DND-41 (cell line): Measurements from ENCODE around the gene TEAD1.

ENCODE experiments used
- ATAC-seq: fragments of 200-7000 bp; cut with Tn5 transposase; 3 replicates; pipeline ENCODE4 v1.9.1; 2021; ENCODE audit warnings: low read depth; ENCODE audit not compliant: insufficient read depth
- DNase-seq: peaks from one replicate; pipeline ENCODE4 v3.0.0-alpha.2; 2020
- H2AFZ ChIP-seq: 2 replicates; pipeline ENCODE4 v1.6.0; 2012; ENCODE audit warnings: low read depth, low read length
- H3K27ac ChIP-seq: 2 replicates; pipeline ENCODE4 v1.5.1; 2012; ENCODE audit warnings: low read length, inconsistent platforms
- H3K27me3 ChIP-seq: fragments of 200-600 bp; sonication (generic); 2 replicates; pipeline ENCODE4 v1.6.0; 2012; ENCODE audit warnings: low read length, mild to moderate bottlenecking, inconsistent platforms; ENCODE audit not compliant: insufficient read depth, poor library complexity
- H3K36me3 ChIP-seq: 2 replicates; pipeline ENCODE4 v1.5.1; 2012; ENCODE audit warnings: low read length, inconsistent platforms; ENCODE audit not compliant: insufficient read depth
- H3K4me1 ChIP-seq: 2 replicates; pipeline ENCODE4 v1.5.1; 2012; ENCODE audit warnings: mild to moderate bottlenecking, low read length; ENCODE audit not compliant: insufficient read depth
- H3K4me2 ChIP-seq: 2 replicates; pipeline ENCODE4 v1.6.0; 2012; ENCODE audit warnings: mild to moderate bottlenecking, moderate library complexity, low read length, inconsistent platforms; ENCODE audit not compliant: insufficient read depth
- H3K4me3 ChIP-seq, 2 experiments: fragments of 200-600 bp in 1 of 2; shearing (Covaris generic) in 1 of 2; 2 replicates each; pipeline ENCODE4 v1.5.1; 2012 to 2016; ENCODE audit warnings: inconsistent platforms in 2 of 2, low read length in 2 of 2, mild to moderate bottlenecking in 2 of 2, low read depth in 1 of 2, moderate library complexity in 1 of 2
- H3K79me2 ChIP-seq: 2 replicates; pipeline ENCODE4 v1.6.0; 2012; ENCODE audit warnings: low read length, inconsistent platforms; ENCODE audit not compliant: insufficient read depth
- H3K9ac ChIP-seq: 2 replicates; pipeline ENCODE4 v1.6.0; 2012; ENCODE audit warnings: low read depth, mild to moderate bottlenecking, inconsistent platforms, low read length, moderate library complexity
- H3K9me3 ChIP-seq: 2 replicates; pipeline ENCODE4 v1.5.1; 2012; ENCODE audit warnings: low read length, moderate library complexity, mild to moderate bottlenecking, inconsistent platforms; ENCODE audit not compliant: insufficient read depth, severe bottlenecking
- H4K20me1 ChIP-seq: 2 replicates; pipeline ENCODE4 v1.6.0; 2012; ENCODE audit warnings: low read length; ENCODE audit not compliant: insufficient read depth
- EZH2 ChIP-seq: IDR thresholded peaks from 3 replicates; pipeline ENCODE4 v1.6.1; 2012; ENCODE audit warnings: borderline replicate concordance, low read depth, mild to moderate bottlenecking, moderate library complexity, low read length, inconsistent platforms; ENCODE audit not compliant: severe bottlenecking
- TF ChIP-seq, protein P1 (sequence below): IDR thresholded peaks from 2 replicates; pipeline ENCODE4 v1.5.1; 2012; ENCODE audit warnings: borderline replicate concordance, low read length, moderate library complexity, mild to moderate bottlenecking; ENCODE audit not compliant: poor library complexity, severe bottlenecking; ENCODE audit errors: extremely low read depth

Gene TEAD1

GRCh38 chr11:12786891-12787290, 112.7 kb downstream of the TEAD1 start:
- ATAC-seq (no peak), DNase-seq (no peak)
- Histone ChIP-seq H3K4me3 (no peak overlapping the region), H3K27me3 (peaks cover 11% of the 10 kb centered on the region), H3K4me1 (no peaks in the 10 kb centered on the region), H3K4me2 (no peak overlapping the region), H3K27ac (no peak overlapping the region), H2AFZ (no peak overlapping the region), H3K9me3 (no peaks in the 10 kb centered on the region), H3K79me2 (no peaks in the 10 kb centered on the region), H3K9ac (no peak overlapping the region), H4K20me1 (no peaks in the 10 kb centered on the region), H3K36me3 (no peaks in the 10 kb centered on the region)
- no peak for TF ChIP-seq EZH2
- TF ChIP-seq, protein P1, sequence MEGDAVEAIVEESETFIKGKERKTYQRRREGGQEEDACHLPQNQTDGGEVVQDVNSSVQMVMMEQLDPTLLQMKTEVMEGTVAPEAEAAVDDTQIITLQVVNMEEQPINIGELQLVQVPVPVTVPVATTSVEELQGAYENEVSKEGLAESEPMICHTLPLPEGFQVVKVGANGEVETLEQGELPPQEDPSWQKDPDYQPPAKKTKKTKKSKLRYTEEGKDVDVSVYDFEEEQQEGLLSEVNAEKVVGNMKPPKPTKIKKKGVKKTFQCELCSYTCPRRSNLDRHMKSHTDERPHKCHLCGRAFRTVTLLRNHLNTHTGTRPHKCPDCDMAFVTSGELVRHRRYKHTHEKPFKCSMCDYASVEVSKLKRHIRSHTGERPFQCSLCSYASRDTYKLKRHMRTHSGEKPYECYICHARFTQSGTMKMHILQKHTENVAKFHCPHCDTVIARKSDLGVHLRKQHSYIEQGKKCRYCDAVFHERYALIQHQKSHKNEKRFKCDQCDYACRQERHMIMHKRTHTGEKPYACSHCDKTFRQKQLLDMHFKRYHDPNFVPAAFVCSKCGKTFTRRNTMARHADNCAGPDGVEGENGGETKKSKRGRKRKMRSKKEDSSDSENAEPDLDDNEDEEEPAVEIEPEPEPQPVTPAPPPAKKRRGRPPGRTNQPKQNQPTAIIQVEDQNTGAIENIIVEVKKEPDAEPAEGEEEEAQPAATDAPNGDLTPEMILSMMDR: no peak

DNA sequence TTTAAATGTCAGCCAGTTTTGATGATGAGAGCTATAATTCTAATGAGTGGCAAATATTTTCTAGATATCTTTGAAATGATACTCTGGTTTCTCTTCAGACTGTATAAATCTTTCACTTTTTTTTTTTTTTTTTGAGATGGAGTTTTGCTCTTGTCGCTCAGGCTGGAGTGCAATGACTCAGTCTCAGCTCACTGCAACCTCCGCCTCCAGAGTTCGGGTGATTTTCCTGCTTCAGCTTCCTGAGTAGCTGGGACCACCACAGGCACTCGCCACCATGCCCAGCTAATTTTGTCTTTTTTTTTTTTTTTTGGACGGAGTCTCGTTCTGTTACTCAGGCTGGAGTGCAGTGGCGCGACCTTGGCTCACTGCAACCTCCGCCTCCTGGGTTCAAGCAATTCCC, 113.6 kb downstream of the TEAD1 start:
- TF ChIP-seq, protein P1: no peak
- no peak for TF ChIP-seq EZH2
- H2AFZ ChIP-seq: no peak overlapping the region
- H3K79me2 ChIP-seq: no peaks in the 10 kb centered on the region
- H3K27ac ChIP-seq: no peak overlapping the region
- DNase-seq: no peak
- no peaks in the 10 kb centered on the region for H3K9me3 ChIP-seq
- H3K27me3 ChIP-seq: peaks cover 11% of the 10 kb centered on the region
- no peak for ATAC-seq
- H4K20me1 ChIP-seq: no peaks in the 10 kb centered on the region
- H3K36me3 ChIP-seq: no peaks in the 10 kb centered on the region
- H3K4me3 ChIP-seq: no peak overlapping the region
- no peaks in the 10 kb centered on the region for H3K4me1 ChIP-seq
- H3K9ac ChIP-seq: no peak overlapping the region
- H3K4me2 ChIP-seq: no peak overlapping the region

DNA sequence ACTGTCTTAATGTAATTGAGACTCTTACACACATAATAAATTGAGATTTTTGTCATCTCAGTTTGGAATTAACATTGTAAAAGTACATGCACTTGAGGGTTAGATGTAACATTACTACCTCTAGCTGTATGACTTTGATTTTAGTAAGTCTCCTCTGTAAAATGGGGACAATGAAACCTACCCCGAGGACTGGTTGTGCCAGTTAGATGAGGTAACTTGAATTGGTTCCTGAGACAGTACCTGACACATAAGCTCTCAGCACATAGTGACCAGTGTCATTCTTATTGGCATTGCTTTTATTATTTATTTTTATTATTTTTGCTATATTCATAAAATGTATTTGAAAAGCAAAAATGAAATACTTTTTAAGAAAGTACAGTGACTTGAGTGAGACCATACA, 114.8 kb downstream of the TEAD1 start:
- no peak overlapping the region for H3K9ac ChIP-seq
- no peak overlapping the region for H3K4me3 ChIP-seq
- H3K4me2 ChIP-seq: no peak overlapping the region
- H4K20me1 ChIP-seq: no peaks in the 10 kb centered on the region
- H2AFZ ChIP-seq: no peak overlapping the region
- no peak for TF ChIP-seq EZH2
- TF ChIP-seq, protein P1: no peak
- H3K4me1 ChIP-seq: no peaks in the 10 kb centered on the region
- peaks cover 6% of the 10 kb centered on the region for H3K27me3 ChIP-seq
- no peaks in the 10 kb centered on the region for H3K79me2 ChIP-seq
- no peaks in the 10 kb centered on the region for H3K9me3 ChIP-seq
- H3K27ac ChIP-seq: no peak overlapping the region
- no peaks in the 10 kb centered on the region for H3K36me3 ChIP-seq
- no peak for DNase-seq
- ATAC-seq: no peak

DNA sequence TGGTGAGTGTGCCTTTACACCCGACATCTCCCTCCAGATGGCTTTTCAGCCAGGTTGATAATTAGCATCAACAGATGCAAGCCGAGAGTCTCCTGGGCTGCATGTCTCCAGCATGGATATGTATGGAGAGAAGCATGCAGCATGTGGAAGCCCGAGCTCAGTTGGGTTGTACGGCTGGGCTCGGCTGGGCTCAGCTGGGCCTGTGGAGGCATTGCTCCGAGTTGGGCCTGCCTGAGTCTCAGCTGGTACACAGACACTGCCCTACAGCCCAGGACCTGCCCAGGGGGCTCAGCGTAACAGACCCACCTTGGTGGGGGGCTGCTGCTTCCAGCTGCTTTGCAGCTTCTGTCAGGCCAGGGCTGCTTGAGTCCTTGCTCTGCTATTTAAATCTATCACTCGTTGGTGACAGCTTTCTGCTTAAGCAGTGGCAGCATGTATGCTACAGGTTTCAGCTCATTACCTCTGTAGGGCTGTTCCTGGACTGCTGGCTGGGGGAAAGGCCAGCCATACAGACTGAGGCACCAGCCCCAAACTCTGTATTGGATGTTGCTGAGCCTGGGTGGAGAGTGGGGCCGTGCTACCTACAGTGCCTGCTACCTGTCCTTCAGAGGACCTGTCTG, 115.5 kb downstream of the TEAD1 start:
- Histone ChIP-seq H3K4me1 (no peaks in the 10 kb centered on the region), H3K79me2 (no peaks in the 10 kb centered on the region), H3K4me3 (no peak overlapping the region), H3K27ac (no peak overlapping the region), H3K27me3 (peaks cover 6% of the 10 kb centered on the region), H3K9me3 (no peaks in the 10 kb centered on the region), H2AFZ (no peak overlapping the region), H3K36me3 (no peaks in the 10 kb centered on the region), H3K4me2 (no peak overlapping the region), H3K9ac (no peak overlapping the region), H4K20me1 (no peaks in the 10 kb centered on the region)
- ATAC-seq (no peak), DNase-seq (no peak)
- TF ChIP-seq, protein P1: no peak
- no peak for TF ChIP-seq EZH2
